Hematopoietic multipotent progenitor cell treated with erythropoietin and hydrocortisone succinate and interleukin-3 and kit ligand, for 17 days (in vitro differentiated cells): Measurements from ENCODE around the gene DHX9.

Experiments
- DNase-seq: peaks from one replicate; pipeline ENCODE4 v3.0.0-alpha.2; 2015; ENCODE audit warnings: low spot score

The DHX9 gene

GRCh38 chr1:182841368-182841988 is 2.3 kb downstream of the DHX9 start:
- DNase-seq = no peak

GRCh38 chr1:182842265-182842664 is 3.1 kb downstream of the DHX9 start:
- DNase-seq = no peak

- DNase-seq = no peak
These were observed 6.2 kb downstream of the DHX9 start for GRCh38 chr1:182845379-182845778.

- DNase-seq = no peak
These were observed 6.7 kb downstream of the DHX9 start for GRCh38 chr1:182845894-182846293.

DNA sequence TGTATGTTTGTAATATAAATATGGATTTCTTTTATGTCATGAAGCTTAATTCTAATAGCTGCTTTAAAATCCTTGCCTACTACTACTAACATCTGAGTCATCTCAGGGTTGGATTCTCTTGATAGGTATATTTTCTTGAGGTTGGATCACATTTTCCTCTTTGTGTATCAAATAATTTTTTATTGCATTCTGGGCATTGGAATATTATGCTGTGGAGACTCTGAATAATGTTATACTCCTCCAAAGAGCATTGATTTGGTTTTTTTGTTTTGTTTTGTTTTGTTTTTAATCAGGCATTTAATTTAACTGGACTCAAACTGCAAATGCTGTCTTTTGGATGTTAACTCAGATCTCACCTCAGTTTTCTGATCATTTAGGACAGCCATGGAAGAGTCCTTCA is 8.0 kb downstream of the DHX9 start:
- DNase-seq = no peak

DNA sequence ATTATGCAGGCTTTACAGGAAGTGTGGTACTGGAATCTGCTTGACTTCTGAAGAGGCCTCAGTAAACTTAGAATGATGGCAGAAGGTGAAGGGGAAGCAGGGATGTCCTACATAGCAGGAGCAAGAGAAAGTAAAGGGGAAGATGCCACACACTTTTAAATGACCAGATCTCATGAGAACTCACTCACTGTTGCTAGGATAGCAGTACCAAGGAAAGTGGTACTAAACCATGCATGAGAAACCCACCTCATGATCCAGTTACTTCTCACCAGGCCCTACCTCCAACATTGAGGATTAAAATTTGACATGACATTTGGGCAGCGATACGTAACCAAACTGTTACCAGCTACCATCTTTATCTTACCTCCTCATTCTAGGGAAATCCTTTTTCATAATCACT is 9.6 kb downstream of the DHX9 start:
- DNase-seq = no peak

DNA sequence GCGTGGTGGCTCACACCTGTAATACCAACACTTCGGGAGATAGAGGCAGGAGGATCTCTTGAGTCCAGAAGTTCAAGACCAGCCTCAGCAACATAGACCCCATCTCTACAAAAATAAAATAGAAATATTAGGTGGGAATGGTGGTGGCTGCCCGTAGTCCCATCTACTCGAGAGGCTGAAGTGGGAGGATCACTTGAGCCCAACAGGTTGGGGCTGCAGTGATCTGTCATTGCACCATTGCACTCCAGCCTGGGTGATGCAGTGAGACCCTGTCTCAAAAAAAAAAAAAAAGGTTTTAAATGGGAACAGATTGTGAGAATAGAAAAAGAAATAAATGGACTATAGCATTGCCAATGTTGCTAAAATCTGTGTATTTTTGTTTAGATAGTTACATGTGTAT is 11.2 kb downstream of the DHX9 start:
- DNase-seq = no peak

GRCh38 chr1:182851825-182852224 is 12.7 kb downstream of the DHX9 start:
- DNase-seq = no peak

GRCh38 chr1:182855911-182856310 is 16.8 kb downstream of the DHX9 start:
- DNase-seq = no peak

GRCh38 chr1:182857212-182857611 is 18.1 kb downstream of the DHX9 start:
- DNase-seq = no peak

DNA sequence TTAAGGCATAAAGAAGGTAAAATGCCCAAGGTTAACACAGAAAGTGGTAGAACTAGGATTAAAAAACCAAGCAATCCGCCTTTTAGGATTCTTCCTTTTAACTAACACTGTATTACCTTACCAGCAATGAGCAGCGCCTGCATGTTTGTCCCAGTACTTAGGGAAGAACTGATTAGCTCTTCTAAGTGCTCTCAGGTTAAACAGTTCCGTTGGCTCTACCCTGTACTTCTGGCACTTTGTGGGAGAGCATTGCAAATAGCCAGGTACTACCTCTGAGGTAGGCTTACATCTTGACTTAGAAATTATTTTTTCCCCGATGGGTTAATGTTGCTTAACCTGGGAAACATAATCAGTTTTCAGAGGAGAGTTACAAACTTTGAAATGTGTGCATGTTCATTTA is 21.5 kb downstream of the DHX9 start:
- no peak for DNase-seq

GRCh38 chr1:182861994-182862393 is 22.8 kb downstream of the DHX9 start:
- no peak for DNase-seq

- DNase-seq = no peak
These were observed 23.7 kb downstream of the DHX9 start for GRCh38 chr1:182862827-182863226.

DNA sequence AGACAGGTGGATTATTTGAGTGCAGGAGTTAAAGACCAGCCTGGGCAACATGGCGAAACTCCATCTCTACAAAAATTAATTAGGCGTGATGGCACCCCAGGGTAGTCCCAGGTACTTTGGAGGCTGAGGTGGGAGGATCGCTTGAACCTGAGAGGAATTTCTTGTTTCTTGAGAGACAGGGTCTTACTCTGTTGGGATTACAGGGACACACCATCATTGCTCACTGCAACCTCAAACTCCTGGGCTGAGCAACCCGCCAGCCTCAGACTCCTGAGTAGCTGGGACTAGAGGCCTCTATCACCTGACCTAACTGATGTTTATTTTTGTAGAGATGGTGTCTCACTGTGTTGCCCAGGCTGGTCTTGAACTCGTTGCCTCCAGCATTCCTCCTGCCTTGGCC is 24.8 kb downstream of the DHX9 start:
- no peak for DNase-seq

DNA sequence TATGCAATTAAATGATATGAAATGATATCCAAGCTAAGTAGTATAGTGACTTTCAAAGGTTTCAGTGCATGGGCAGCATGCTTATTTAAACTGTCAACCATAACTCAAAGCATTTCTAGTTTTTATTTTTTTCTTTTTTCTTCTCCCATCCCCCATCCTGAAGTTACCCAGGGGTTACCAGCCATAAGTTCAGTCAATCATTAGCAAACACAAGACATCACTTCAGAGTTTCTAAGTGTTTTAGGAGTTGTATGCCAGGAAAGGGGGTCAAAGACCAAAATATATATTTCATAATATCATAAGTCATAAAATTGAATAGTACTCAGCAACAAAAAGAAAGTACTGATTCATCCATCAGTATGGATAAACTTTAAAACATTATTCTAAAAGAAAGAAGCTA is 28.7 kb downstream of the DHX9 start:
- no peak for DNase-seq

- peak; percentile 37 for DNase-seq
These were observed 30.1 kb downstream of the DHX9 start for GRCh38 chr1:182869241-182869666.

GRCh38 chr1:182872881-182873280 is 33.7 kb downstream of the DHX9 start:
- DNase-seq = no peak

DNA sequence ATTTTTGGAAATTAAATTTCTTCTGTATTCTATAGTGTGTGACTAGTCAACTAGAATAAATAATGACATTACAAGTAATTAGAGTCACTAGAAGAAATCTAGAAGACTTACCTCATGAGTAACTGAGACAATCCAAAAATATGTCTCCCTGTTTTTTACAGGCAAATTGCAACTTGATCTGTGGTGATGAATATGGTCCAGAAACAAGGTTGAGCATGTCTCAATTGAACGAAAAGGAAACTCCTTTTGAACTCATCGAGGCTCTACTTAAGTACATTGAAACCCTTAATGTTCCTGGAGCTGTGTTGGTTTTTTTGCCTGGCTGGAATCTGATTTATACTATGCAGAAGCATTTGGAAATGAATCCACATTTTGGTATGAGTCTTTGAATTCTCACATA is 36.7 kb downstream of the DHX9 start:
- no peak for DNase-seq

GRCh38 chr1:182877331-182877730 is 38.2 kb downstream of the DHX9 start:
- DNase-seq = no peak

- DNase-seq = no peak
These were observed 38.7 kb downstream of the DHX9 start for GRCh38 chr1:182877842-182878241.

DNA sequence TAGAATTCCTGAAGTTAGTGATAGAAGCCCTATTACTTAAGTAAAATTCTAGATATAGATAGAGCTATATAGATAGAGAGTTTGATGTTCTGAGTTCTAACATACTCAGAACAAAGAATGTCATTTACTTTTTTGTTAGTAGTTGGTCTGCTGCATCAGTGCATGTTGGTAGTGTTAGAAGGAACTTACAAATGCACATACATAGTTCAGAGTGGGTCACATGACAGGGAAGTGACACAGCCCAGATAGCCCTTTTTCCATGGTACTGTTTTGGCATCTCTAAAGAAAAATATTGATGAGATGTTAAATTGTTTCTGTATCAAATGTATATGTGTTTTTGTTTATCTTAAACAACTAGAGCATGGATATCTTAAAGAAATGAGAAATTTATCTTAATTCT is 45.7 kb downstream of the DHX9 start:
- DNase-seq = no peak

- no peak for DNase-seq
These were observed 46.4 kb downstream of the DHX9 start for GRCh38 chr1:182885591-182885990.

DNA sequence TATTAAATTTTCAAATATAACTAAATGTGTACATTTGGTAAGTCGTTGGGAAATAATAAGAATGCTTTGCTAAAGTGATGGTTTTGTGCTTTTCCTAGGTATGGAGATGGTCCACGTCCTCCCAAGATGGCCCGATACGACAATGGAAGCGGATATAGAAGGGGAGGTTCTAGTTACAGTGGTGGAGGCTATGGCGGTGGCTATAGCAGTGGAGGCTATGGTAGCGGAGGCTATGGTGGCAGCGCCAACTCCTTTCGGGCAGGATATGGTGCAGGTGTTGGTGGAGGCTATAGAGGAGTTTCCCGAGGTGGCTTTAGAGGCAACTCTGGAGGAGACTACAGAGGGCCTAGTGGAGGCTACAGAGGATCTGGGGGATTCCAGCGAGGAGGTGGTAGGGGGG is 47.8 kb downstream of the DHX9 start:
- DNase-seq = no peak

DNA sequence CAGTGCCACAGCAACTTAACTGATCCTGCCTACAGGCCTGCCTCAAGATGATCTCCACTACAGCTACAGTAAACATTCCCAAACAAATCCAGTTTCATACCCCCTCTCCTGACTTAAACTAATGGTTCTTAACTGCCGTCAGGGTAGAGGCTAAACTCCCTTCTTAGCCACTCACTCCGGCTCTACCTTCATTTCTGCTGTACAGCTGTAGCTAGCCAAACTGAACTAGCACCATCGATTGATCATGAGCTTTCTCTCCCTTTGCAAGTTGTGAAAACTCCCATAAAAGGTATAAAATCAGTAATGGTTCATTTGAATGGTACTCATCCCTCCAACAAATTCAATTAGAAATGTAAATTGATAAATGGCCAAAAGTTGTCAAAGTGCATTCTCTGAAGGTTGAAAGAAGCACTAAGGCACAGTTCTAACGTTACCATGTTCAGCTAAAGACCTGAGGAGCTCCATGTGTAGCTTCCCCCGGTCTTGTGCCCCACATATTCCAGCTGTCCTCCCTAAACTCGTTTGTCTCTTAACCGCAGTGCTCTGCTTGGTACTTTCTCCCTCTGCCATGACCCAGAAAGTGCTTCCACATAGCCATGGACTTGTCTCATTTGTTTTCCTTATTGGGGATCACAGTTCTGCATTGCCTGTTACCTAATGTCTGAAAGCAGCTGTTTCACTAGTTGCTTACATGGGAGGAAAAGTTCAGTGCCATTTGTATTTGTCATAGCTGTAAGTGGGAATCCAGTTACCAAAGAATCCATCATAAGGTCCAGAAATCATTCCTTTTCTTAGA is 49.8 kb downstream of the DHX9 start:
- DNase-seq = no peak
